OCI-LY7 (cell line): ENCODE results near the gene BOD1L1.

ENCODE experiments used
- CTCF ChIP-seq: fragments of 200-600 bp; sonication (generic); conservative IDR thresholded peaks from 2 replicates; pipeline ENCODE4 v1.5.1; 2014; ENCODE audit warnings: mild to moderate bottlenecking, antibody characterized with exemption, low read length, moderate library complexity, mixed read lengths
- EZH2phosphoT487 ChIP-seq: fragments of 200-600 bp; sonication (generic); IDR thresholded peaks from 2 replicates; pipeline ENCODE4 v1.6.1; 2018; ENCODE audit warnings: low read depth, borderline replicate concordance, mild to moderate bottlenecking, mixed run types, antibody characterized with exemption, low read length, moderate library complexity, mixed read lengths

DNA sequence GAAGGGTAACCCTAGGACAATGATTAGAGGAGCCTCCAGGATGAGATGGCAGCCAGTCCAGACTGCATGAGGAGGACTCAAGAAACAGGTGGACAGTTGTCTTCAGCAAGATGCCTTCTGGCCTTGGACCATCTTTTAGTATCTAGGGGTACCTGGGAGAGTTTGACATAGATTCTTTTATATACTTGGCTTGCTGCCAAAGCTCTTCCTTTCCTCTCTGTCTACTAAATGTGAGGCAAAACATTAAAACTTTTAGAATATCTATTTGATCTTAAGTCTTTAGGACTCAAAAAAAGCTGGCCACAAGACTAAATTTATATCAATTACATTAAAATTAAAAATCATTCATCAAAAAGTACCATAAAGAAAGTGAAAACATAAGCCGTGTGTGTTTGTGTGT is 64.6 kb downstream of the BOD1L1 start:
- TF ChIP-seq CTCF (no peak), EZH2phosphoT487 (no peak)
